T47D (cell line): ENCODE data around the gene EFHC1.
A peak's percentile ranks its signal among the peaks of the same experiment; 100 is the strongest.

Source experiments
- DNase-seq, 2 experiments: peaks; one replicate each; pipeline versions ENCODE4 v3.0.0 to v3.0.0-alpha.2; 2011 to 2012; ENCODE audit warnings: low read depth in 1 of 2, low spot score in 1 of 2
- JUND ChIP-seq: IDR thresholded peaks from 2 replicates; pipeline ENCODE4 v1.6.1; 2012; ENCODE audit warnings: low read depth
- in situ Hi-C: cut with HindIII; loops from 2 replicates; pipeline ENCODE4 v1.10.0; 2016; ENCODE audit warnings: low sequenced_read_pairs, low pct_unique_long_range_greater_than_20kb

Gene EFHC1

GRCh38 chr6:52489881-52490280, 69.7 kb downstream of the EFHC1 start:
- in situ Hi-C loops = no loop called here
- no peak for TF ChIP-seq JUND

GRCh38 chr6:52491203-52492069, 71.3 kb downstream of the EFHC1 start:
- TF ChIP-seq JUND = no peak
- no peak for DNase-seq
- in situ Hi-C loops = no loop called here

More at GRCh38 chr6:52489881-52490280, 69.7 kb downstream of the EFHC1 start:
- DNase-seq = no peak

GRCh38 chr6:52493669-52494068, 73.5 kb downstream of the EFHC1 start:
- no peak for TF ChIP-seq JUND
- DNase-seq = no peak
- in situ Hi-C loops = no loop called here

- TF ChIP-seq JUND = no peak
- in situ Hi-C loops = no loop called here
- no peak for DNase-seq
These were observed 74.3 kb downstream of the EFHC1 start for GRCh38 chr6:52494298-52495072.

GRCh38 chr6:52495922-52496321, 75.8 kb downstream of the EFHC1 start:
- in situ Hi-C loops = no loop called here
- peak in 1 of 2 experiments; percentile 49 for DNase-seq
- TF ChIP-seq JUND = no peak

GRCh38 chr6:52496631-52497030, 76.5 kb downstream of the EFHC1 start:
- no peak for DNase-seq
- TF ChIP-seq JUND = no peak
- in situ Hi-C loops = no loop called here

- in situ Hi-C loops = no loop called here
- TF ChIP-seq JUND = no peak
- DNase-seq = no peak
These were observed 77.7 kb downstream of the EFHC1 start for GRCh38 chr6:52497652-52498408.

- no peak for DNase-seq
- in situ Hi-C loops = no loop called here
- no peak for TF ChIP-seq JUND
These were observed 78.4 kb downstream of the EFHC1 start for GRCh38 chr6:52498538-52499017.

GRCh38 chr6:52499026-52499425, 78.9 kb downstream of the EFHC1 start:
- in situ Hi-C loops = no loop called here
- peak in 1 of 2 experiments; percentile 16 for DNase-seq
- no peak for TF ChIP-seq JUND

- in situ Hi-C loops = no loop called here
- TF ChIP-seq JUND = no peak
- no peak for DNase-seq
These were observed 79.6 kb downstream of the EFHC1 start for GRCh38 chr6:52499681-52500236.

- no peak for TF ChIP-seq JUND
- in situ Hi-C loops = no loop called here
- DNase-seq = peak in 1 of 2 experiments; percentile 24
These were observed 80.3 kb downstream of the EFHC1 start for GRCh38 chr6:52500238-52501129.
